HG02623 (cell line): ENCODE results near the gene ISOC2.
"Not testable (repeated sequence)": the region's sequence is repeated elsewhere in the genome, so short reads cannot be mapped to it uniquely, and the experiment has no call there.

Experiments
- ATAC-seq: cut with Tn5 transposase; IDR thresholded peaks from one replicate; pipeline ENCODE4 v1.9.1; 2021; ENCODE audit warnings: moderate library complexity; ENCODE audit not compliant: unreplicated experiment

The ISOC2 gene

GRCh38 chr19:55443045-55443823 is 18.2 kb downstream of the ISOC2 start, which contains the start of gene SHISA7:
SHISA7 (minus strand) TSS chr19:55443300; CDS start chr19:55442863, 437 bp downstream.
- ATAC-seq, result no peak

DNA sequence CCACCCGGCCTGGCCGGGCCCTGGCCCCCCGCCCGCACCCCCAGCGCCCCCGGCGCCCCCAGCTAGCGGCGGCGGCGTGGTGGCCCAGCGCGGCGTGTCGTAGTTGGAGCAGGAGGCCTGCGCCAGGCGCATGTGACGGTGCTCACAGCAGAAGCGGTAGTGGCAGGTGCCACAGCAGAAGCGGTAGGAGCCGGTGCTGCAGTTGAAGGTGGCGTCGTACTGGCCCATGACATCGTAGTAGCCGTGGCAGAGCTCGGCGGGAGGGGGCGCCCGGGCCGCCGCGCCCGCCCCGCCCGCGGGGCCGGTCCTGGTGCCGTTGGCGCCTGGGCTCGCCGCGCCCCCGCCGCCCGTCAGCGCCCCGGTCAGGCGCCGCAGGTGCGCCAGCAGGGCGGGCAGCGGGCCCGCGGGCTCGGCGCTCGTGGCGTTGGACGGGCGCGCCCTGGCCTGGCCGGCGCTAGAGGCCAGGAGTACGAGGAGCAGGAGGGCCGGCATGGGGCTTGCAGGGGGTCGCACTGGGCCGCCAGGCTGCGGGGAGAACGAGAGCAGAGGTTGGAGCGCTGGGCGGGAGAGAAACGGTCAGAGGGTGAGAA is 19.0 kb downstream of the ISOC2 start:
- ATAC-seq, result no peak

GRCh38 chr19:55441692-55442321 is 19.6 kb downstream of the ISOC2 start:
- ATAC-seq, result no peak

DNA sequence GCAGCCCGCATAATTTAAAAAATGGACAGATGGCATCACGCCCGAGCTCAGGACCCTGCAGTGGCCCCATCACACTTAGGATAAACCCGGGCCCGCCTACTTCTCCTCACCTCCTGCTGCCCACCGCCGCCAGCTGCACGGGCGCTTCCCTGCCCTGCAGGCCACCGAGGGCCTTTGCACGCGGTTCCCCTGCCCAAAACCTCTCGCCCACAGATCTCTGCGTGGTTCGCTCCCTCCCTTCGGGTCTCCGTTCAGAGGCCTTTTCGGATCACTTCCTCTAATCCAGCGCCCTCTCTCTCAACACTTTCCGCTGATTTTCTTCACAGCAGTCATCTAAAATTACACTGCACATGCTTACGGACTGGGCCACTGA is 20.1 kb downstream of the ISOC2 start:
- no peak for ATAC-seq

DNA sequence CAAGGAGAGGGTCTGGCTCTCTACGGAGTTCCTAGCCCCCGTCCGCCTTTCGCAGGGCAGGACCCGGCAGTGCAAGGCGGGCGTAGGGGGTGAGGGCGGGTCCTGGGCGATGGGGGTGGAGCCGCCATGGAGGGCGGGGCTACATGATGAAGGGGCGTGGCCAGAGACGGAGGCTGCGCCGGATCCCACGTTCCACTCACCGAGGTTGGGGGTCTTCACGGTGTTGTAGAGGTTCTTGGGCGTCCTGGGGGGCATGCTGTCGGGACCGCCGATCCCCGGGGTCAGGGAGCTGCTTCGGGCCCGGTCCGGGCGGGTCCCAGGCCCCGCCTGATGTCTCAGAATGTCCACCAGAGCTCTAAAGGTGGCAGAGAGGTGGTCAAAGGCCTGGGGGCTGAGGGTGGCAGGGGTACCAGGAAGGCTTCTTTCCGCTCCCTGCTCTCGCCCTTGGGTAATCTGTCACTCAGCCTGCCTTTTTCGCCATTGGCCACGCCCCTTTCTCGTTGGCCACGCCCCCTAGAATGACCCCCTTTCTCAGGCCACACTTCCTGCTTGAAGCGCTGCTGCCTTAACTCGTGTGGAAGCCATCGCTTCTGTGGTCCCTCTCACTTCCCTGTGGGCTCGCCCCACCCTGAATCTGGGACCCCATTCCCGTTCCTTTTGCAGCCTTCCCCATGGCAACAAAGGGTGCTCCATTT is 20.9 kb downstream of the ISOC2 start:
- ATAC-seq, result no peak

DNA sequence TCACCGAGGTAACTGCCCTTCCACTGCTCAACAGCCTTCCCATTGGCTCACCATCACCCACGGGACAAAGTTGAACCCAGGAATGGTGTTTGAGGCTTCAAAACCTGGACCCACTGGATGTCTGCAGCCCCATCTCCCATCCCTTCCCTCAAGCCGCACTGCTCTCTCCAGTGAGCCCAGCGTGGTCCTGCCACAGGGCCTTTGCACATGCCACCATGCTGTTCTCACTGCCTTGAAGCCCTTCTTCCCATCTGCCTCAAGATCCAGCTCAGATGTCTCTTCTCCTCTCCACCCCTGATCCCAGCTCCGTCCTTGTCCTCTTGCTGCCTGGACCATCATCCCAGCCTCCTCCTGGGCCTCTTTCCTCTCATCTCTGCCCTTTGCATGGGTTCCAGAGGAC is 22.4 kb downstream of the ISOC2 start:
- ATAC-seq, result no peak

DNA sequence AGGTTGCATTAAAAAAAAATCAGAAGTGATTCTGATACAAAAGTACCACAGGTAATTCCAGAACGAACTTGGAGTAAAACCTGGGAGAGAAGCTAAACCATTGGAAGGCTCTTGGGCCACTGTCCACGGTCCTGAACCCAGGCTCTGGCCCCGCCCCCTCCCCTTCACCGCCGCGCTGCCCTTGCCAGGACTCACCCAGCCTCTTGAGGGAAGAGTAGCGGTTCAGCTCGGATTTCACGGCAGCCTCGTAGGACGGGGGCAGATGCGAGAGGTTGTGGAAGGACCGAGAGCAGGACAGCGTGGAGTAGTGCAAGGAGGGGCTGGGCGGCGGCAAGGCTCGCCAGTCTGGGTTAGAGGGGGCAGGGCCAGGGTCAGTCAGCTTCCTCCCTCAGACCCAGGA is 24.0 kb downstream of the ISOC2 start:
- ATAC-seq, result no peak

GRCh38 chr19:55436847-55437246 is 24.6 kb downstream of the ISOC2 start:
- no peak for ATAC-seq

DNA sequence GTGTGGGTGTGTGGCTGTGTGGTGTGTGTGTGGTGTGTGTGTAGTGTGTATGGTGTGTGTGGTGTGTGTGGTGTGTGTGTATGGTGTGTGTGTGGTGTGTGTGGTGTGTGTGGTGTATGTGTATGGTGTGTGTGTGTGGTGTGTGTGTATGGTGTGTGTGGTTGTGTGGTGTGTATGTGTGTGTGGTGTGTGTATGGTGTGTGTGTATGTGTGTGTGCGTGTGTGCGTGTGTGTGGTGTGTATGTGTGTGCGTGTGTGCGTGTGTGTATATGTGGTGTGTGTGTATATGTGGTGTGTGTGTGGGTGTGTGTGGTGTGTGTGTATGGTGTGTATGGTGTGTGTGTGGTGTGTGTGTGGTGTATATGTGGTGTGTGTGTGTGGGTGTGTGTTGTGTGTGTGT is 26.4 kb downstream of the ISOC2 start:
- no peak for ATAC-seq

- ATAC-seq, result no peak
Observed at GRCh38 chr19:55434356-55434919, 27.0 kb downstream of the ISOC2 start.

GRCh38 chr19:55433292-55433691 is 28.1 kb downstream of the ISOC2 start:
- no peak for ATAC-seq

DNA sequence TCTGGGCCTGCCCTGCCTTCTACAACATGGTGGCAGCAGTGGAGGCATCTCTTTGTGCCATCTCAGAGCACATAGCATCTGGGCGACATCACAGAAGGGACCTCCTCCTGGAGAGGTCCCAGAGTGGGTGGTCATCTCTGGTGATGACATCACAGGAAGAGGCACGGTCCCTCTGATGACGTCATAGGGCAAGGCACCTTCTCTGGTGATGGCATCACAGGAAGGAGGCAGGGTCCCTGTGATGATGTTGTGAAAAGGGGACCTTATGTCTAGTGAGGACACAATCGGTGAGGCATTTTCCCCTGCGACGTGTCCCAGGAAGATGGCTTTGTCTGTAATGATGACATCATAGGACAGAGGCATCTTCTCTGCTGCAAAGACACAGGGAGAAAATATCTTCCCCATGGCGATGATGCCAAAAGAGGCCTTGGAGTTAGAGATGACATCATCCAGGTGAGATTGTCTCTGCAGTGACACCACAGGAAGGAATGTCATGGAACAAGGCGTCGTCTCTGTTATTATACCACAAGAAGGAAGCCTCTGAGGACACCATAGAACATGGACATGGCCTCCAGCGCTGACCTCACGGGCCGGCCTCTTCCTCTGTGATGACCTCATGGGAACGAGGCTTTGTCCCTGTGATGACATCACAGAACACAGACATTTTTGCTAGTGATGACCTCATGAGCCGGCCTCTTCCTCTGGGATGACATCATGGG is 29.0 kb downstream of the ISOC2 start:
- no peak for ATAC-seq

DNA sequence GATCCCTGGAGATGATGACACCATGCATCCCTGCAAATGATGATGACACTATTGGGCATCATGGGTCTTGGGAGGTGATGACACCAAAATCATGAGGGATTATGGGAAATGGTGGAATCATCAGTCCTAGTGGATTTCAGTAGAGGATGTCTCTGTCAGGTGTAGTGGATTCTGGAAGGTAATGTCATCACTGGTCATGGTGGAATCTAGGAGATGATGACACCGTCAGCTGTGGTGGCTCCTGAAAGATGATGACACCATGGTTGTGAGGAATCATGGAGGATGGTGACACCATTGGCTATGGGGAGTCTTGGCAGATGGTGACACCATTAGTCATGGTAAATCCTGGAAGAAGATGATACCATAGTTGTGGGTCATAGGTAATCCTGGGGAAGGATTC is 30.3 kb downstream of the ISOC2 start:
- ATAC-seq, result no peak

GRCh38 chr19:55426042-55426441 is 35.4 kb downstream of the ISOC2 start:
- ATAC-seq, result no peak

GRCh38 chr19:55424518-55424917 is 36.9 kb downstream of the ISOC2 start:
- no peak for ATAC-seq

- no peak for ATAC-seq
Observed at GRCh38 chr19:55423225-55424005, 38.0 kb downstream of the ISOC2 start.

DNA sequence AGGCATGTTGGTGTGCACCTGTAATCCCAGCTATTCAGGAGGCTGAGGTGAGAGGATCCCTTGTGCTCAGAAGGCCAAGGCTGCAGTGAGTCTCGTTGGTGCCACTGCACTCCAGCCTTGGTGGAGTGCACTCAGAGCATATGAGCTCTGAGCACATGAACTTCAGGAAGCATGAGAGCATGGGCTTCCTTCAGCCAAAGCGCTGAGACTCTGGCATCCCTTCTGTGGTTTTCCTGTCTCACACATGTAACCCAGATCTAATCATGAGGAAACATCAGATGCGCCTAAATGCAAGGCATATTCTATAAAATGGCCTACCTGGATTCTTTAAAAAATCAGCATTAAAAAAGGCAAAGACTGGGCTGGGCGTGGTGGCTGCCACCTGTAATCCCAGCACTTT is 40.2 kb downstream of the ISOC2 start:
- ATAC-seq, result not testable (repeated sequence)

- ATAC-seq, result no peak
Observed at GRCh38 chr19:55419624-55420236, 41.7 kb downstream of the ISOC2 start.

GRCh38 chr19:55419103-55419502 is 42.3 kb downstream of the ISOC2 start:
- ATAC-seq, result no peak
